PFSK-1 (cell line): ENCODE results near the gene TRERF1.

Experiments
- POLR2AphosphoS5 ChIP-seq: IDR thresholded peaks from 2 replicates; pipeline ENCODE4 v1.6.1; 2012; ENCODE audit warnings: low read depth, mild to moderate bottlenecking, control low read depth, low read length, moderate library complexity
- TF ChIP-seq, protein P1 (sequence below), 2 experiments: IDR thresholded peaks; 2 replicates each; pipeline versions ENCODE4 v1.6.1 to v1.8.0; 2011 to 2012; ENCODE audit warnings: low read depth in 2 of 2, low read length in 2 of 2, control low read depth in 1 of 2, inconsistent platforms in 1 of 2, mild to moderate bottlenecking in 1 of 2, moderate library complexity in 1 of 2; ENCODE audit not compliant: insufficient read depth in 1 of 2

DNA sequence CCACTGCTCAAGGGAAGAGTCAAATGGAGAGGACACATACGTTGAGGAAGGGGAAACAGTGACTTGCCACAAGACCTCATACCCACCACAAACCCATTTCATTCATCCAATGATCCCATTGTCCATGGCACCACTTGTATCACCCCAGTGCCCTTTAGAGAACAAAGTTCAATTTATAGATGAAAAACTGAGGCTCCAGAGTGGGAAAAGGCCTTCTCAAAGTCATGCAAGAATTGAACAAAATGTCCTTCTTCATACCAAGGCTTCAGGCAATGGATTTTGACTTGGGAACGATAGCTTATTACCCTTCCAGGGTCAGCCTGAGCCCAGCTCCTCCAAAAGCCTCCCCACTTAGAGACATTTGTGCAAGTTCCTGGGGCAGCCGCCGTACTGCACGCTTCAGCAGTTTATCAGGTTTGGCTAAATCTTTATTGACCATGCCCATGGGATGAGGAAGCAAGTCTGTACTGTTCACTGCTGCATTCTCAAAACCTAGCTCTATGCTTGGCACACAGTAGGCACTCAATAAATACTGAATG, 186.8 kb downstream of the TRERF1 start:
- TF ChIP-seq, protein P1, sequence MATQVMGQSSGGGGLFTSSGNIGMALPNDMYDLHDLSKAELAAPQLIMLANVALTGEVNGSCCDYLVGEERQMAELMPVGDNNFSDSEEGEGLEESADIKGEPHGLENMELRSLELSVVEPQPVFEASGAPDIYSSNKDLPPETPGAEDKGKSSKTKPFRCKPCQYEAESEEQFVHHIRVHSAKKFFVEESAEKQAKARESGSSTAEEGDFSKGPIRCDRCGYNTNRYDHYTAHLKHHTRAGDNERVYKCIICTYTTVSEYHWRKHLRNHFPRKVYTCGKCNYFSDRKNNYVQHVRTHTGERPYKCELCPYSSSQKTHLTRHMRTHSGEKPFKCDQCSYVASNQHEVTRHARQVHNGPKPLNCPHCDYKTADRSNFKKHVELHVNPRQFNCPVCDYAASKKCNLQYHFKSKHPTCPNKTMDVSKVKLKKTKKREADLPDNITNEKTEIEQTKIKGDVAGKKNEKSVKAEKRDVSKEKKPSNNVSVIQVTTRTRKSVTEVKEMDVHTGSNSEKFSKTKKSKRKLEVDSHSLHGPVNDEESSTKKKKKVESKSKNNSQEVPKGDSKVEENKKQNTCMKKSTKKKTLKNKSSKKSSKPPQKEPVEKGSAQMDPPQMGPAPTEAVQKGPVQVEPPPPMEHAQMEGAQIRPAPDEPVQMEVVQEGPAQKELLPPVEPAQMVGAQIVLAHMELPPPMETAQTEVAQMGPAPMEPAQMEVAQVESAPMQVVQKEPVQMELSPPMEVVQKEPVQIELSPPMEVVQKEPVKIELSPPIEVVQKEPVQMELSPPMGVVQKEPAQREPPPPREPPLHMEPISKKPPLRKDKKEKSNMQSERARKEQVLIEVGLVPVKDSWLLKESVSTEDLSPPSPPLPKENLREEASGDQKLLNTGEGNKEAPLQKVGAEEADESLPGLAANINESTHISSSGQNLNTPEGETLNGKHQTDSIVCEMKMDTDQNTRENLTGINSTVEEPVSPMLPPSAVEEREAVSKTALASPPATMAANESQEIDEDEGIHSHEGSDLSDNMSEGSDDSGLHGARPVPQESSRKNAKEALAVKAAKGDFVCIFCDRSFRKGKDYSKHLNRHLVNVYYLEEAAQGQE (IDR thresholded peaks at IDR 0.05; ENCODE audit: insufficient read depth in 1 of 2, low read depth in 2 of 2, low read length in 2 of 2) = no peak
- TF ChIP-seq POLR2AphosphoS5 = no peak
